ENCODE measurements around the gene PDE3A. TPM values are rescaled to one million over a fixed set of nuclear protein-coding genes. Genes with fewer than 3 reads are reported as not detected.

PDE3A gene
- total and polyA plus RNA-seq, 10 of the 15 experiments (the other 5 are each of a cell fraction or from before 2014, with no cell fraction given): 0.01 to 2.6 (median 1.5) TPM

DNA sequence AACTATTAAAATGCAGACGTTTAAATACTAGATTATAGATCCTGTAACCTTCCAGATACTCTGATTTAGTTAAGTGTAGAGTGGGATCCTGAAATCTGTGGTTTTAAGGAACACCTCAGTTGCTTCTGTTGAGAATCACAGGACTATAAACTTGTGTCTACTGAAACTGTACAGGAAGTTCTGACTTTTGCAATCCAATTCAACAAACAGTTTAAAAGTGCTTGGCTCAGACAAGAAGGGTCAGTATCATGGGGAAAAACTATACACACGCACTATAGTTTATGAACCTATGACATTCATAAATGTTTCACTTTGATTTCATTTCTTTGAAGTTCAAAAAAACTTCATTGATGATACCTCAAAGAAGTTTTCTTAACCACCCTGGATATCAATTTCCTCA, 13.8 kb downstream of the PDE3A start (continued):
- TF ChIP-seq, protein P1, sequence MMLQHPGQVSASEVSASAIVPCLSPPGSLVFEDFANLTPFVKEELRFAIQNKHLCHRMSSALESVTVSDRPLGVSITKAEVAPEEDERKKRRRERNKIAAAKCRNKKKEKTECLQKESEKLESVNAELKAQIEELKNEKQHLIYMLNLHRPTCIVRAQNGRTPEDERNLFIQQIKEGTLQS (IDR thresholded peaks at IDR 0.05; ENCODE audit: borderline replicate concordance, extremely low read depth, low read depth, low read length): no peak
- TF ChIP-seq RFX5 (IDR thresholded peaks at IDR 0.05; ENCODE audit: low read depth, low read length): no peak
- no peak for TF ChIP-seq HDAC6 (IDR thresholded peaks at IDR 0.05; ENCODE audit: unreplicated experiment)
- TF ChIP-seq DPF2 (IDR thresholded peaks at IDR 0.05): no peak
- no peak for TF ChIP-seq ATF7 (IDR thresholded peaks at IDR 0.05; ENCODE audit: low read depth)
- TF ChIP-seq BACH1 (IDR thresholded peaks at IDR 0.05; ENCODE audit: borderline replicate concordance): no peak
- TF ChIP-seq MXI1 (IDR thresholded peaks at IDR 0.05; ENCODE audit: low read depth, low read length): no peak
- TF ChIP-seq, protein P2, sequence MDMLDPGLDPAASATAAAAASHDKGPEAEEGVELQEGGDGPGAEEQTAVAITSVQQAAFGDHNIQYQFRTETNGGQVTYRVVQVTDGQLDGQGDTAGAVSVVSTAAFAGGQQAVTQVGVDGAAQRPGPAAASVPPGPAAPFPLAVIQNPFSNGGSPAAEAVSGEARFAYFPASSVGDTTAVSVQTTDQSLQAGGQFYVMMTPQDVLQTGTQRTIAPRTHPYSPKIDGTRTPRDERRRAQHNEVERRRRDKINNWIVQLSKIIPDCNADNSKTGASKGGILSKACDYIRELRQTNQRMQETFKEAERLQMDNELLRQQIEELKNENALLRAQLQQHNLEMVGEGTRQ (IDR thresholded peaks at IDR 0.05; ENCODE audit: borderline replicate concordance, low read depth, low read length): no peak

DNA sequence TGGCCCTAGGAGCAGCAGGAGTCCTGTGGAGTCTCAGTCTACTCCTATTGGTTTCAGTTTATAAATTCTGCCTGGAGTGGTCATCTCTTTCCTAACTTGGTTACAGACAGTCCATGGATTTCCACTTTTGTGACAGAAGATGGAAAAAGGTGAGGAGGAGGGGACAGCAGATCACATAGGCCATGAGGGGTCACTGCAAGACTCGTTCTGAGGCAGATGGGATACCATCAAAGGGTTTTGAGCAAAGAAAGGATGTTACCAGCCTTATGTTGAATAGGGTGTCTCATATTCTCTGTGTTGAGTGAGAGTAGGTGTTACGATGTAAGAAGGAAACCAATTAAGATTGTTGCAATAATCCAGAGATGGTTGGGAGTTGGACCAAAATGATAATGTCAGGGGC, 15.3 kb downstream of the PDE3A start:
- SMC1A ChIA-PET (ENCODE audit: uncharacterized antibody, unreplicated experiment): no interaction called here
- H3K9me3 ChIP-seq (replicated peaks; ENCODE audit: control insufficient read depth, insufficient read depth, low read length): no peaks in the 10 kb centered on the region
- no peak for FAIRE-seq
- no peaks in the 10 kb centered on the region for H3K4me1 ChIP-seq (ENCODE audit: control insufficient read depth, insufficient read depth, low read length)
- H3K27ac ChIP-seq (ENCODE audit: control insufficient read depth, insufficient read depth): no peak overlapping the region
- no peak overlapping the region for H3K9ac ChIP-seq (ENCODE audit: control insufficient read depth, insufficient read depth, low read length)
- no peak for ATAC-seq
- intact Hi-C loops (cut with micrococcal nuclease; ENCODE audit: unreplicated experiment): no loop called here
- POLR2A ChIA-PET: no interaction called here
- H3K27me3 ChIP-seq (replicated peaks in 1 of 2; ENCODE audit: control insufficient read depth in 2 of 2, insufficient read depth in 2 of 2, low read length in 1 of 2): no peaks in the 10 kb centered on the region
- in situ Hi-C loops (cut with MboI): no loop called here
- no peak overlapping the region for H3K4me2 ChIP-seq (ENCODE audit: control insufficient read depth, insufficient read depth)
- DNase-seq (ENCODE audit: low read depth, low spot score): no peak
- H3K79me2 ChIP-seq (ENCODE audit: control insufficient read depth, insufficient read depth, low read length): no peaks in the 10 kb centered on the region
- RAD21 ChIA-PET (ENCODE audit: unreplicated experiment): no interaction called here
- WGBS (ENCODE audit: insufficient coverage, insufficient replicate concordance, low lambda C conversion rate, missing lambda C conversion rate): 23% methylated on average over 2 of the region's 2 CpGs
- no TSS peak for BruUV-seq (replicated peaks)
- no peaks in the 10 kb centered on the region for H4K20me1 ChIP-seq (ENCODE audit: control insufficient read depth, insufficient read depth)
- H2AFZ ChIP-seq (ENCODE audit: control insufficient read depth, low read depth, low read length): no peak overlapping the region
- TF ChIP-seq SMC3 (IDR thresholded peaks at IDR 0.05; ENCODE audit: borderline replicate concordance, low read length) (no peak), HSF1 (IDR thresholded peaks at IDR 0.05; ENCODE audit: low read depth, low read length) (no peak), ZNF217 (IDR thresholded peaks at IDR 0.05) (no peak), ZSCAN29 (IDR thresholded peaks at IDR 0.05) (no peak), RAD51 (IDR thresholded peaks at IDR 0.05) (no peak), TCF3 (IDR thresholded peaks at IDR 0.05; ENCODE audit: borderline replicate concordance, insufficient read depth, low read depth, low read length) (no peak), ZNF622 (IDR thresholded peaks at IDR 0.05) (no peak), SREBF1 (IDR thresholded peaks at IDR 0.05; ENCODE audit: low read length) (no peak), ZNF384 (IDR thresholded peaks at IDR 0.05; ENCODE audit: borderline replicate concordance, low read depth, low read length) (no peak), EZH2 (IDR thresholded peaks at IDR 0.05; ENCODE audit: borderline replicate concordance, control insufficient read depth, low read depth, low read length) (no peak), IKZF2 (IDR thresholded peaks at IDR 0.05) (no peak), RAD21 (IDR thresholded peaks at IDR 0.05; ENCODE audit: insufficient read depth, low read depth, low read length) (no peak), ATF7 (IDR thresholded peaks at IDR 0.05; ENCODE audit: low read depth) (no peak), IKZF1 (conservative IDR thresholded peaks at IDR 0.05) (no peak)
- TF ChIP-seq, protein P3, sequence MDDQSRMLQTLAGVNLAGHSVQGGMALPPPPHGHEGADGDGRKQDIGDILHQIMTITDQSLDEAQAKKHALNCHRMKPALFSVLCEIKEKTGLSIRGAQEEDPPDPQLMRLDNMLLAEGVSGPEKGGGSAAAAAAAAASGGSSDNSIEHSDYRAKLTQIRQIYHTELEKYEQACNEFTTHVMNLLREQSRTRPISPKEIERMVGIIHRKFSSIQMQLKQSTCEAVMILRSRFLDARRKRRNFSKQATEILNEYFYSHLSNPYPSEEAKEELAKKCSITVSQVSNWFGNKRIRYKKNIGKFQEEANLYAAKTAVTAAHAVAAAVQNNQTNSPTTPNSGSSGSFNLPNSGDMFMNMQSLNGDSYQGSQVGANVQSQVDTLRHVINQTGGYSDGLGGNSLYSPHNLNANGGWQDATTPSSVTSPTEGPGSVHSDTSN (IDR thresholded peaks at IDR 0.05; ENCODE audit: insufficient replicate concordance, low read depth, low read length): no peak
- no peak overlapping the region for H3K4me3 ChIP-seq
- H3K36me3 ChIP-seq (ENCODE audit: control insufficient read depth in 2 of 2, insufficient read depth in 2 of 2, low read length in 1 of 2): no peaks in the 10 kb centered on the region
- CTCF ChIA-PET: no interaction called here
